Measurements from ENCODE around the gene GUCY2D. TPM values are rescaled to one million over a fixed set of nuclear protein-coding genes. Genes with fewer than 3 reads are reported as not detected.

Gene GUCY2D
- total and polyA plus RNA-seq, 7 donors = not detected

DNA sequence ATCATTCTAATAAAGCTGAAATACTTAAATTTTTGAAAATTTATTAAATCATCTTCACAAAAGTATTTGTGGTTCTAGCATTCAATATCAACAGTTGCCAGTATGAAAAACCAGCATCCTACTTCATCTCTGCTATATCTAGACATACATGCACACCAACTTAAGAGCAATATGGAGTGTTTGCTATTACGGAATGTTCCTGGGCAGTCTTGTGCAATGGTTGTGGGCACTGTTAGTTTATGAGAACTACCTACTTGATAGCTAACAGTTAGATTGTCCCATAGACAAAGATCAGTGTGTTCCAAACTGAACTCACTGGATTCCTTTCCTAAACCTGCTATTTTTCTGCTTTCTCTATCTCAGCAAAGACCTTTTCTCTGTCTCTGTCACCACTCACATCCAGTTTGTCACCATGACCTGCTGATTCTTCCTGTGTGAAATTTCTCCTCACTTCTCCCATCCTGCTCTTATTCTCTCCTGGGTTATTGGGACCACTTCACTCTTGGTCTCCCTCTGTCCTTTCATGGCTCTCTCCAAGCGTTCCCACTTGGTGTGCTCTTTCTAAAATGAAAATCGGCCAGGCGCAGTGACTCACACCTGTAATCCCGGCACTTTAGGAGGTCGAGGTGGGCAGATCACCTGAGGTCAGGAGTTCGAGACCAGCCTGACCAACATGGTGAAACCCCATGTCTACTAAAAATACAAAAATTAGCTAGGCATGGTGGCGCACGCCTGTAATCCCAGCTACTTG is 42.7 kb upstream of the GUCY2D start:
- H3K36me3 ChIP-seq (ENCODE audit: insufficient read depth in 1 of 2, low read depth in 1 of 2) = no peaks in the 10 kb centered on the region
- whole genome bisulfite sequencing, 3 donors = 86 to 90% (median 88%) methylated on average over 9 of the region's 9 CpGs
- DNase-seq (no peak), ATAC-seq (no peak)
- TF ChIP-seq, protein P1, sequence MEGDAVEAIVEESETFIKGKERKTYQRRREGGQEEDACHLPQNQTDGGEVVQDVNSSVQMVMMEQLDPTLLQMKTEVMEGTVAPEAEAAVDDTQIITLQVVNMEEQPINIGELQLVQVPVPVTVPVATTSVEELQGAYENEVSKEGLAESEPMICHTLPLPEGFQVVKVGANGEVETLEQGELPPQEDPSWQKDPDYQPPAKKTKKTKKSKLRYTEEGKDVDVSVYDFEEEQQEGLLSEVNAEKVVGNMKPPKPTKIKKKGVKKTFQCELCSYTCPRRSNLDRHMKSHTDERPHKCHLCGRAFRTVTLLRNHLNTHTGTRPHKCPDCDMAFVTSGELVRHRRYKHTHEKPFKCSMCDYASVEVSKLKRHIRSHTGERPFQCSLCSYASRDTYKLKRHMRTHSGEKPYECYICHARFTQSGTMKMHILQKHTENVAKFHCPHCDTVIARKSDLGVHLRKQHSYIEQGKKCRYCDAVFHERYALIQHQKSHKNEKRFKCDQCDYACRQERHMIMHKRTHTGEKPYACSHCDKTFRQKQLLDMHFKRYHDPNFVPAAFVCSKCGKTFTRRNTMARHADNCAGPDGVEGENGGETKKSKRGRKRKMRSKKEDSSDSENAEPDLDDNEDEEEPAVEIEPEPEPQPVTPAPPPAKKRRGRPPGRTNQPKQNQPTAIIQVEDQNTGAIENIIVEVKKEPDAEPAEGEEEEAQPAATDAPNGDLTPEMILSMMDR (IDR thresholded peaks at IDR 0.05) = no peak
- no peak overlapping the region for H3K4me3 ChIP-seq
- H3K9me3 ChIP-seq = no peaks in the 10 kb centered on the region
- no peak overlapping the region for H3K27ac ChIP-seq
- no peaks in the 10 kb centered on the region for H3K4me1 ChIP-seq
- intact Hi-C loops (cut with DNase I) = no loop called here
- peaks cover 2 to 16% (median 3%) of the 10 kb centered on the region in 3 donors for H3K27me3 ChIP-seq (ENCODE audit: insufficient read depth in 3 of 3, low read length in 2 of 3)

DNA sequence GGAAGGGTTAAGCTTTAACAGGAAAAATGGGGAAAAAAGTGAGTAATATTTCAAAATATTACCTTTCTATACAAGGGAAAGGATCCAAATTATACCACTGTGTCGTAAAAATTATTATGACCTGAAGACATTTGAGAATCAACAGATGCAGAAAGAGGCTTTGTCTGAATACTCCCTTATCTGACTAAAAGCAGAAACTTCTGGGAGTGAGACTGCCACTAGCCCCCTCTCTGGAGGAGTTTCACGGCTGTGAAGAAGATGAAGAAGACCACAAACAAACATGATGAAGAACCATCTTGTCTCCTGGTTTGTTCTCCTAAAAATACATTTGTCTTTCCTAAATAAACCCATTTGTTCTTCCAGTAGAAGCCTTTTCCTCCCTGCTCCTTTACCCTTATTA is 41.0 kb upstream of the GUCY2D start:
- Histone ChIP-seq H3K4me1 (no peaks in the 10 kb centered on the region), H3K27me3 (ENCODE audit: insufficient read depth in 3 of 3, low read length in 2 of 3) (peaks cover 2 to 16% (median 3%) of the 10 kb centered on the region in 3 donors), H3K4me3 (no peak overlapping the region), H3K27ac (no peak overlapping the region), H3K36me3 (ENCODE audit: insufficient read depth in 1 of 2, low read depth in 1 of 2) (no peaks in the 10 kb centered on the region), H3K9me3 (no peaks in the 10 kb centered on the region)
- TF ChIP-seq, protein P1 (IDR thresholded peaks at IDR 0.05) = no peak
- intact Hi-C loops (cut with DNase I) = no loop called here
- DNase-seq = no peak
- WGBS, 3 donors = 51 to 63% (median 56%) methylated on average over 2 of the region's 2 CpGs
- ATAC-seq = no peak

DNA sequence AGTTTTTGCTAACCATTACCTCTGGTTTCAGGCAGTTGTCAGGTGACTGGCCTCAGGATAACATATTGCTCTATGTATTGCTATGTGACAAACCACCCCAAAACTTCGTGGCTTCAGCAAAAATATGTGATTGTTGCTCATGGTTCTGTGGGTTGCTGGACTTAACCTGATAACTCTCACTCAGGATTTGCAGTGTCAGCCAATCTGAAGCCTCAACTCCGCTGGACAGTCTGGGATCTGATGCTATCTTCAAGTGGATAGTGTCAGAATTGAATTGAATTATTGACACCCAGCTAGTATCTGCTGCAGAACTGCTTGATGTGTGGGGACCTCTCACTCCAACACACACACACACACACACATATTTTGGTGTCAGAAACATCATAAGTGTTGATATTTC is 34.7 kb upstream of the GUCY2D start:
- H3K36me3 ChIP-seq (ENCODE audit: insufficient read depth in 1 of 2, low read depth in 1 of 2) = no peaks in the 10 kb centered on the region
- intact Hi-C loops (cut with DNase I) = no loop called here
- DNase-seq = no peak
- no peak overlapping the region for H3K27ac ChIP-seq
- no peak for ATAC-seq
- H3K4me3 ChIP-seq = no peak overlapping the region
- H3K9me3 ChIP-seq = no peaks in the 10 kb centered on the region
- peaks cover 8% of the 10 kb centered on the region for H3K4me1 ChIP-seq
- 53 to 67% (median 61%) methylated on average over 2 of the region's 2 CpGs for WGBS, 3 donors
- no peaks in the 10 kb centered on the region for H3K27me3 ChIP-seq (ENCODE audit: insufficient read depth in 3 of 3, low read length in 2 of 3)
- TF ChIP-seq, protein P1 (IDR thresholded peaks at IDR 0.05) = no peak

DNA sequence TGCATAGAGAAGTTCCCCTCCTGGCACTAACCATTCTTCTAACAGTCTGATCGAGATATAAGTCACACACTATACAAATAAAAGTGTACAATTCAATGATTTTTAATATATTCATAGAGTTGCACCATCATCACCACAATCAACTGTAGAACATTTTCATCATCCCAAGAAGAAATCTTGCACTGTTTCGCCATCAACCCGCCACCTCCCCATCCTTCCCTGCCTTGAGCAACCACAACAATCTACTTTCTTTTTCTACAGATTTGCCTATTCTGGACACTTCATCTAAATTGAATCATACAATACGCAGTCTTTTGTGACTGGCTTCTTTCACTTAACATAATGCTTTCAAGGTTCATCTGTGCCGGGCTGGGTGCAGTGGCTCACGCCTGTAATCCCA is 33.0 kb upstream of the GUCY2D start:
- Histone ChIP-seq H3K27ac (no peak overlapping the region), H3K4me3 (no peak overlapping the region), H3K9me3 (peaks cover 2% of the 10 kb centered on the region), H3K36me3 (ENCODE audit: insufficient read depth in 1 of 2, low read depth in 1 of 2) (no peaks in the 10 kb centered on the region), H3K4me1 (peaks cover 11% of the 10 kb centered on the region), H3K27me3 (ENCODE audit: insufficient read depth in 3 of 3, low read length in 2 of 3) (no peaks in the 10 kb centered on the region)
- ATAC-seq = no peak
- intact Hi-C loops (cut with DNase I) = no loop called here
- 83 to 92% (median 88%) methylated on average over 6 of the region's 6 CpGs for WGBS, 3 donors
- TF ChIP-seq, protein P1 (IDR thresholded peaks at IDR 0.05) = no peak
- DNase-seq = no peak

DNA sequence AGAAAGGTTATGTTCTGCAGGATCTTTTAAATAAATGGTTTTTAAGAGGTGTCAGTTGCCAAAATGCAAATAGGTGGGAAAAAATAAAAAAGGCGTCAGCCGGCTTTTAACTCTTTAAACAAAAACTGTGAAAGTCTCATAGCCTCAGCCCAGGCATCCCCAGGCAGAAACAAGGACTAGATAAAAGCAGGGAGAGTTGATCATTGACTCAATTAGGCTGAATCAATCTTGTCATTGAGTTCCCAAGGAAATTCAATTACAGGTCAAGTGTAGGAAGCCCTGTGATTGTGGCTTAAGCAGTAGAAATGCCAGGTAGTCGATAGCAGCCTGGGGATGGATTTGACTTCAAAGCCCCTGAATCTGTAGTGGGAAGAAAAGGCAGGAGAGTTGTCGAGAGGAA is 30.8 kb upstream of the GUCY2D start:
- Histone ChIP-seq H3K27me3 (ENCODE audit: insufficient read depth in 3 of 3, low read length in 2 of 3) (no peaks in the 10 kb centered on the region), H3K27ac (no peak overlapping the region)
- no peak for ATAC-seq

More for the DNA sequence above, 30.8 kb upstream of the GUCY2D start:
- intact Hi-C loops (cut with DNase I) = no loop called here
- no peak overlapping the region for H3K4me3 ChIP-seq
- peaks cover 11% of the 10 kb centered on the region for H3K4me1 ChIP-seq
- peaks cover 11% of the 10 kb centered on the region for H3K9me3 ChIP-seq
- no peak for DNase-seq
- H3K36me3 ChIP-seq (ENCODE audit: insufficient read depth in 1 of 2, low read depth in 1 of 2) = no peaks in the 10 kb centered on the region
- WGBS, 3 donors = 70 to 81% (median 77%) methylated on average over 4 of the region's 4 CpGs
- TF ChIP-seq, protein P1 (IDR thresholded peaks at IDR 0.05) = no peak

Measured in psoas muscle (tissue), 8 donors.